ENCODE data around the gene M1AP. TPM values are rescaled to one million over a fixed set of nuclear protein-coding genes. Genes with fewer than 3 reads are reported as not detected.

Gene M1AP
- total RNA-seq, 1 donor from 2014 or later: 1.1 TPM

DNA sequence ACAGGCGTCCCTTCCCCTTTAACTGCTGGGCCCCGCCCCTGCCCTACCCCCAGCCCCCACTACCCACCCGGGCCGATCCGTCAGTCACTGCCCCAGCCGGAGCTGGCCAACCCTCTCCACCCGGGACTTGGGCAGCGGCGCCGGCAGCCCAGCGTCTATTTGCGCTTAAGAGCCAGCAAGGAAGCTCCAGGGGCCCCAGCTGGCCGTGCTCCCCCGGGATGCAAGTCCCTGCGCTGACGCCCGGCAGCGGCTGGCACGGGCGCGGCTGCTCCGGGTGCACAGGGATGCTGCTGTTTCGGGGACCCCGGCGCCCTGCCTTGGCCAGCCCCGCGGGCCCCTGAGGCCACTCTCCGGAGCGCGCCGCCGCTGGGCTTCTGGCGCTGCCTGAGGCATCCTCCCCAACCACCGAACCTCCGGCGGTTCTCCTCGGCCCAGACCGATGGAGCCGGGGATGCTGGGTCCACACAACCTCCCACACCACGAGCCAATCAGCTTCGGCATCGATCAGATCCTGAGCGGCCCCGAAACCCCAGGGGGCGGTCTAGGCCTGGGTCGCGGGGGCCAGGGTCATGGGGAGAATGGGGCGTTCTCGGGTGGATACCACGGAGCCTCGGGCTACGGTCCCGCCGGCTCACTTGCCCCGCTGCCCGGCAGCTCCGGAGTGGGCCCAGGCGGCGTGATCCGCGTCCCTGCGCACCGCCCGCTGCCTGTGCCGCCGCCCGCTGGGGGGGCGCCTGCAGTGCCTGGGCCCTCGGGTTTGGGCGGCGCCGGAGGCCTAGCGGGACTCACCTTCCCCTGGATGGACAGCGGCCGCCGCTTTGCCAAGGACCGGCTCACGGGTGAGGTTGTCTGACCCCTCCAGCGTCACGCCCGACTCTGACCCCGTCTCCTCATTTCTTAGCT, 133.5 kb downstream of the M1AP start, which contains the start of gene TLX2:
TLX2 (plus strand) TSS at position 83 of the 903 bp plus-strand sequence; CDS start at position 440, 357 bp downstream.
- DNase-seq (ENCODE audit: low spot score): no peak
- intact Hi-C loops (cut with DNase I): no loop called here
- no peak for ATAC-seq

DNA sequence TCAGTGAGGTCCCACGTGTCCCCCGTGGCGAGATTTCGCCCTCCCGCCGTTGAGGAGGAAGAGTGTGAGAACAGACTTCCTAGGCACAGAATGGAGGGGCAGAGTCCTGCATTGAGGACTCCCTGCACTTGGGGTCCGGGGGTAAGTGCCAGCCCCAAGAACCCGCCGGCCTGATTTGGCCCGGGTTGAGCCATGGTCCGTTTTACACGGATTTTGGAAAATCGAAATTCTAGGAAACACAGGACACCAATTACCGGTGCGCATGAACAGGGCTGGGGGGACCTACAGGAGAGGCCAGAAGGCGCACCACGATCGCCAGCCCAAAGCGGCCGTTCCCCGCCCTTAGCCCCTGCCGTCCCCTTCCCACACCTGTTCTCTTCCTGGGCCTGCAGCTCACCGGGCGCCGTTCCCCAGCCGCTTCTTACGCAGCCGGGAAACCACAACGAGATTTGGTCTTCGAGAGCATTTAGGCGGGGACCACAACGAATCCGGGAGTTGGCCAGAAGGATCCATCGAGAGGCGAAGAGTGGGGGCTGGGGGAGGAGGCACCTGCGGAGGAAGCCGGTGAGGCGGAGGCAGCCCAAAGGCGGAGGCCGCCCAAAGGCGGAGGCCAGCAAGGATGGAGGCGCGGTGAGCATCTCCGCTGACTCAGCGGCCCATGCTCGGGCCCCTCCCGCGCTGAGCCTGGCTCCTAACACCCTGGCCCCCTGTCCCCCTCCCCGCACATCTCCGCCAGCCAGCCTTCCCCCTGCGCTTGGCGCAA, 134.3 kb downstream of the M1AP start:
- DNase-seq (ENCODE audit: low spot score): no peak
- intact Hi-C loops (cut with DNase I): no loop called here
- no peak for ATAC-seq

DNA sequence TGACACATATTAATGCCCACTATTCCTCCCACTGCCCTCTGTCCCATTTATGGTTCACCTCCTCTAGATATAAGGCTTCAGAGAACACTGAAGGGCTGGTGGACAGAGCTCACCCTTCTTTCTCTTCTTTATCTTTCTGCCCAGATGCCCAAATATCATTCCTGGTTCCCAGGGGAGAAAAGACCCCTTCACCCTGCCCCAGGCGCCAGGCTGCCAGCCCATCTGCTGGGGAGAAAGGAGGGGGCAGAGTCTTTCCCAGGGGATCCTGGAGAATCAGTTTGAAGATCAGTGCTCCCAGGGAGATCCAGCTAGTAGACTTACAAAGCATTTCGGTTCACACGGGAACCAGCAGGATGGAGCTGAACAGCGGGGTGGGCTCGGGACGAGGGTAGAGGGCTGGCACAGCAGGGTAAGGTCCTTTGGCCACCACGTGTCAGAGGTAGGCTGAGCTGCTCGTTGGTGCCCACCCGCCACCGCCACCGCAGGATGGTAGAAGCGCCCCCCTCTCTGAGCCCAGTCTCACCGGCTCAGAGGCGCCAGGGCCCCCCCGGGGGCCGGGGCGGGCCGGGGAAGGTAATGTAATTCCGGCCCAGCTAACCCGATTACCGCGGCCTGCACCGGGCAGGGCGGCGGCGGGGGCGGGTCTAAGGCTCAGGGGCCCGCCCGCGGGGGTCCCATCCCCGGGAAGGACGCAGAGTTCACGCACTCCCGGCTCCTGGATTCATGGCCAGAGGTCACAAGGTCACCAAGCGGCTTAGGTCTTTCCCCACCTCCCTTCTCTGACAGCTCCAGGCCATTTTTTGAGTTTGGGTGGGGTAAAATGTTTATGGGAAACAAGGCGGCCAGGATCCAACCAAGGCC, 135.2 kb downstream of the M1AP start:
- no peak for ATAC-seq
- no peak for DNase-seq (ENCODE audit: low spot score)
- intact Hi-C loops (cut with DNase I): no loop called here

DNA sequence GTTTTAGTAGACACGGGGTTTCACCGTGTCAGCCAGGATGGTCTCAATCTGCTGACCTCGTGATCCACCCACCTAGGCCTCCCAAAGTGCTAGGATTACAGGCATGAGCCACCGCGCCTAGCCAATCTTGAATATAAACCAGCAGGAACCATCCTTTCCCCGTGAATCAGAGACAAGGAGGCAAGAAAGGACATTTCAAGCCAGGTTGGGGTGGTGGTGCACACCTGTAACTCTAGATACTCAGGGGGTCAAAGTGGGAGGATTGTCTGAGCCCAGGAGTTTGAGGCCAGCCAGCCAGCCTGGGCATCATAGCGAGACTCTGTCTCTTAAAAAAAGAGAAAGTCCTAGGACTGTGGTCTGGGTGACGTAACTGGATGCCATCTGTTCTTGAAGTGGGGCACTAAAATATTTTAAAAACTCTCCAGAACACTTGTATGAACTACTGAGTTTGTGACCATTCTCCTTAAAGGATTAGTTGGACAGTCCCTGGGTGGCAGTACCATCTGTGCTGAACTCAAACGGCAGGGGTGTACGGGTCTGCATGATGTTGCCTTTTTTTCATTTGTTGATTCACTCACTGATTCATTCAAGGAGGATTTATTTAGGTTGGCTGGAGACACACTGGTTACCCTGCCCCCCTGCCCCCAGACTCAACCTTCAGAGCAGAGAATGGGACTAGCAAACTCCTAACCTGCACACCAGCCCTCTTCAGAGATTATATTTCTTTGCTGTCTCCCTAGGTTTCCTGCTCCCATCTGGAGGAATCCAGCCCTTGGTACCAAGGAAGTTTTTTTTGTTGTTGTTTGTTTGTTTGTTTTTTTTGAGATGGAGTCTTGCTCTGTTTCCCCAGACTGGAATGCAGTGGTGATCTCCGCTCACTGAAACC, 136.8 kb downstream of the M1AP start:
- DNase-seq (ENCODE audit: low spot score): no peak
- intact Hi-C loops (cut with DNase I): no loop called here

DNA sequence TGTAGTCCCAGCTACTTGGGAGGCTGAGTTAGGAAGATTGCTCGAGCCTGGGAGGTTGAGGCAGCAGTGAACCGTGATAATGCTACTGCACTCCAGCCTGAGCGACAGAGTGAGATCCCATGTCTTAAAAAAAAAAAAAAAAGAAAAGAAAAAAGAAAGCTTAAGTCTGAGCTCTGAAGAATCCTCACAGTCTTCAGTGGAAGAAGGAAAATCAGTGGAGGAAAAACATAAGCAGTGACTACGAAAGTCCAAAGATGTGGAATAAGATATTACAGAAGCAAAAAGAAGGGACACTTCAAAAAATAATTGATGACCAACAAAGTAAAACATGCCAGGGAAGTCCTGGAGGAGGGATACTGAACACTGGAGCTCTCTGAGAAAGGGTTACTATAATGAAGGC, 137.9 kb downstream of the M1AP start:
- intact Hi-C loops (cut with DNase I): no loop called here
- ATAC-seq (no peak), DNase-seq (ENCODE audit: low spot score) (no peak)

More for the DNA sequence above, 136.8 kb downstream of the M1AP start:
- no peak for ATAC-seq

DNA sequence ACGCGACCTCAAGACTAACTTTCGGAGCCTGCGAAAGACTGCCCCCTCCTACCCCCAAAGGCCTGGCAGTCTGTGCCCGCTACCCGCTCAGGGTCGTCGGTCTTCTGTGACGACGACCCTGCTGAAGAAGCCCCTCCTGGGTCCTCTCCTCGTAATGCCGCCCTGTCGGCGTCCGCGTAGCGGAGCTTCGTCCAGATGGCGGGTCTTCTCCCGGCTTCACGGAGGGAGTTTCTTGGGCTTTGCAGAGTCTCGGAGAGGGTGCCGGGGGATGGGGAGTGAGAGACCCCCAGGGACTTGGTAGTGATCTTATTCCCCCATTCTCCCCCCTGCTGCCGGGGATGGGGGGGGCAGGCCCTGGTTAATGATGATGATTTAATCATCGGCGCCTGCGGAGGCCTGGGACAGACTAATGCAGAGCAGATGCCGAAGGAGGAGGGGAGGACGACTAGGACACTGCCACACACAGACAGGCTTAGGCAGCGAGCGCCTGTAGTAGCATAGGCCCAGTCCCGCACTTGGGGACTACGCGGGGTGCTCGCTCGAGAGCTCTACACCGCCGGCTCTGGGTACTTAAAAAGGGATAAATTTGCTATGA, 140.1 kb downstream of the M1AP start:
- peak; percentile 28 for ATAC-seq
- DNase-seq (ENCODE audit: low spot score): peak; percentile 72
- intact Hi-C loops (cut with DNase I): no loop called here

Other genes with a start within 250 kb of the M1AP start
- gene C2orf81, start 226.7 kb downstream of the M1AP start, total RNA-seq: 4.4 TPM
- gene WDR54, start 226.6 kb downstream of the M1AP start, total RNA-seq: 14.0 TPM
- gene RTKN, start 206.4 kb downstream of the M1AP start, total RNA-seq: 76.0 TPM
- gene INO80B, start 193.2 kb downstream of the M1AP start, total RNA-seq: 38.2 TPM
- 68.6 TPM for gene WBP1, start 189.9 kb downstream of the M1AP start, total RNA-seq
- 39.5 TPM for gene MOGS, start 182.9 kb downstream of the M1AP start, total RNA-seq
- 54.4 TPM for gene MRPL53, start 175.7 kb downstream of the M1AP start, total RNA-seq
- 25.0 TPM for gene CCDC142, start 165.3 kb downstream of the M1AP start, total RNA-seq
- 22.6 TPM for gene TTC31, start 165.2 kb downstream of the M1AP start, total RNA-seq
- gene LBX2, start 148.7 kb downstream of the M1AP start, total RNA-seq: 0.53 TPM
- gene PCGF1, start 140.6 kb downstream of the M1AP start, total RNA-seq: 13.7 TPM
- not detected for gene TLX2, start 133.9 kb downstream of the M1AP start, total RNA-seq
- gene DQX1, start 122.1 kb downstream of the M1AP start, total RNA-seq: not detected
- gene AUP1, start 118.6 kb downstream of the M1AP start, total RNA-seq: 75.3 TPM
- 34.5 TPM for gene HTRA2, start 118.4 kb downstream of the M1AP start, total RNA-seq
- gene LOXL3, start 94.4 kb downstream of the M1AP start, total RNA-seq: 9.2 TPM
- 17.3 TPM for gene DOK1, start 93.6 kb downstream of the M1AP start, total RNA-seq
- 11.5 TPM for gene SEMA4F, start 5.9 kb upstream of the M1AP start, total RNA-seq
- gene HK2, start 185.8 kb upstream of the M1AP start, total RNA-seq: 15.7 TPM

Measured in sciatic nerve (tissue), 2 donors.